Measurements from ENCODE around the gene TMIGD1. TPM values are rescaled to one million over a fixed set of nuclear protein-coding genes. Genes with fewer than 3 reads are reported as not detected.
A peak's percentile ranks its signal among the peaks of the same experiment; 100 is the strongest.

The TMIGD1 gene
- total RNA-seq, 1 donor from 2014 or later: not detected

- TF ChIP-seq, protein P1, sequence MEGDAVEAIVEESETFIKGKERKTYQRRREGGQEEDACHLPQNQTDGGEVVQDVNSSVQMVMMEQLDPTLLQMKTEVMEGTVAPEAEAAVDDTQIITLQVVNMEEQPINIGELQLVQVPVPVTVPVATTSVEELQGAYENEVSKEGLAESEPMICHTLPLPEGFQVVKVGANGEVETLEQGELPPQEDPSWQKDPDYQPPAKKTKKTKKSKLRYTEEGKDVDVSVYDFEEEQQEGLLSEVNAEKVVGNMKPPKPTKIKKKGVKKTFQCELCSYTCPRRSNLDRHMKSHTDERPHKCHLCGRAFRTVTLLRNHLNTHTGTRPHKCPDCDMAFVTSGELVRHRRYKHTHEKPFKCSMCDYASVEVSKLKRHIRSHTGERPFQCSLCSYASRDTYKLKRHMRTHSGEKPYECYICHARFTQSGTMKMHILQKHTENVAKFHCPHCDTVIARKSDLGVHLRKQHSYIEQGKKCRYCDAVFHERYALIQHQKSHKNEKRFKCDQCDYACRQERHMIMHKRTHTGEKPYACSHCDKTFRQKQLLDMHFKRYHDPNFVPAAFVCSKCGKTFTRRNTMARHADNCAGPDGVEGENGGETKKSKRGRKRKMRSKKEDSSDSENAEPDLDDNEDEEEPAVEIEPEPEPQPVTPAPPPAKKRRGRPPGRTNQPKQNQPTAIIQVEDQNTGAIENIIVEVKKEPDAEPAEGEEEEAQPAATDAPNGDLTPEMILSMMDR (conservative IDR thresholded peaks at IDR 0.05): no peak
- no peak for DNase-seq (ENCODE audit: low read depth, low spot score)
- Mint-ChIP-seq H3K4me3 (no peak overlapping the region), H3K9me3 (peaks cover 7% of the 10 kb centered on the region), H3K4me1 (no peaks in the 10 kb centered on the region), H3K27me3 (ENCODE audit: low read depth) (peaks cover 3% of the 10 kb centered on the region), H3K27ac (ENCODE audit: unreplicated experiment) (no peak overlapping the region), H3K36me3 (ENCODE audit: low read depth) (no peaks in the 10 kb centered on the region)
Observed at GRCh38 chr17:30302241-30302640, 31.6 kb downstream of the TMIGD1 start.

DNA sequence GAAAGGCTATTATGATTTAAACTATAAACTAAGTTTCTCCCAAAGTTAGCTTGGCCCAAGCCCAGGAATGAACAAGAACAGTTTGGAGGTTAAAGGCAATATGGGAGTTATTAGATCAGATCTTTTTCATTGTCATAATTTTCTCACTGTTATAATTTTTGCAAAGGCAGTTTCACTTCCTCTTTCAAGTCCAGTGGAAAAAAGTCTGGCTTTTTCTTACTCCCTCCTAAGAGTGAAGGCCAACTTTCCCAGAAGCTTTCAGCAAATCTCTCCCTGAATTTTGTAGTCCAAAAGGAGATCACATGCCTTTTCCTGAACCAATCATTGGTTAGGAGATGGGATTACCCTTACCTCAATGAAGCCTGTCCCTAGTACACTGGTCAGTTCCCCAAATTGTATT, 33.0 kb downstream of the TMIGD1 start:
- H3K9me3 Mint-ChIP-seq: peaks cover 7% of the 10 kb centered on the region
- TF ChIP-seq, protein P1 (conservative IDR thresholded peaks at IDR 0.05): no peak
- no peak for DNase-seq (ENCODE audit: low read depth, low spot score)
- no peak overlapping the region for H3K4me3 Mint-ChIP-seq
- no peak overlapping the region for H3K27ac Mint-ChIP-seq (ENCODE audit: unreplicated experiment)
- H3K36me3 Mint-ChIP-seq (ENCODE audit: low read depth): no peaks in the 10 kb centered on the region
- no peaks in the 10 kb centered on the region for H3K4me1 Mint-ChIP-seq
- peaks cover 4% of the 10 kb centered on the region for H3K27me3 Mint-ChIP-seq (ENCODE audit: low read depth)

- peaks cover 7% of the 10 kb centered on the region for H3K9me3 Mint-ChIP-seq
- no peak for DNase-seq (ENCODE audit: low read depth, low spot score)
- no peak overlapping the region for H3K27ac Mint-ChIP-seq (ENCODE audit: unreplicated experiment)
- TF ChIP-seq, protein P1 (conservative IDR thresholded peaks at IDR 0.05): peak; percentile 35
- H3K4me3 Mint-ChIP-seq: no peak overlapping the region
- peaks cover 4% of the 10 kb centered on the region for H3K27me3 Mint-ChIP-seq (ENCODE audit: low read depth)
- H3K36me3 Mint-ChIP-seq (ENCODE audit: low read depth): no peaks in the 10 kb centered on the region
- H3K4me1 Mint-ChIP-seq: no peaks in the 10 kb centered on the region
Observed at GRCh38 chr17:30299000-30299399, 34.9 kb downstream of the TMIGD1 start.

GRCh38 chr17:30297715-30298114, 36.1 kb downstream of the TMIGD1 start:
- H3K27ac Mint-ChIP-seq (ENCODE audit: unreplicated experiment): no peak overlapping the region
- H3K4me3 Mint-ChIP-seq: no peak overlapping the region
- H3K4me1 Mint-ChIP-seq: no peaks in the 10 kb centered on the region
- no peaks in the 10 kb centered on the region for H3K36me3 Mint-ChIP-seq (ENCODE audit: low read depth)
- TF ChIP-seq, protein P1 (conservative IDR thresholded peaks at IDR 0.05): no peak
- H3K27me3 Mint-ChIP-seq (ENCODE audit: low read depth): peaks cover 4% of the 10 kb centered on the region
- peaks cover 7% of the 10 kb centered on the region for H3K9me3 Mint-ChIP-seq
- DNase-seq (ENCODE audit: low read depth, low spot score): no peak

- no peak for DNase-seq (ENCODE audit: low read depth, low spot score)
- peaks cover 6% of the 10 kb centered on the region for H3K27me3 Mint-ChIP-seq (ENCODE audit: low read depth)
- H3K9me3 Mint-ChIP-seq: peaks cover 7% of the 10 kb centered on the region
- H3K4me1 Mint-ChIP-seq: no peaks in the 10 kb centered on the region
- TF ChIP-seq, protein P1 (conservative IDR thresholded peaks at IDR 0.05): no peak
- H3K36me3 Mint-ChIP-seq (ENCODE audit: low read depth): no peaks in the 10 kb centered on the region
- H3K4me3 Mint-ChIP-seq: no peak overlapping the region
- H3K27ac Mint-ChIP-seq (ENCODE audit: unreplicated experiment): no peak overlapping the region
Observed at GRCh38 chr17:30296499-30297080, 37.3 kb downstream of the TMIGD1 start.
